Vagina (tissue), 2 donors: Measurements from ENCODE around the gene PPHLN1.

Experiments used
- CTCF ChIP-seq, 3 experiments: fragments of 450-650 bp in 2 of 3; fragments of 200-600 bp in 1 of 3; sonication (generic) in 1 of 3; IDR thresholded peaks; one replicate each; pipeline ENCODE4 v1.5.1; 2017 to 2019; ENCODE audit warnings: antibody characterized with exemption in 3 of 3, mild to moderate bottlenecking in 2 of 3, moderate library complexity in 2 of 3
- POLR2A ChIP-seq, 2 donors: fragments of 450-650 bp; IDR thresholded peaks; one replicate each; pipeline ENCODE4 v1.6.1; 2017; ENCODE audit warnings: antibody characterized with exemption in 2 of 2, mild to moderate bottlenecking in 2 of 2, moderate library complexity in 2 of 2

DNA sequence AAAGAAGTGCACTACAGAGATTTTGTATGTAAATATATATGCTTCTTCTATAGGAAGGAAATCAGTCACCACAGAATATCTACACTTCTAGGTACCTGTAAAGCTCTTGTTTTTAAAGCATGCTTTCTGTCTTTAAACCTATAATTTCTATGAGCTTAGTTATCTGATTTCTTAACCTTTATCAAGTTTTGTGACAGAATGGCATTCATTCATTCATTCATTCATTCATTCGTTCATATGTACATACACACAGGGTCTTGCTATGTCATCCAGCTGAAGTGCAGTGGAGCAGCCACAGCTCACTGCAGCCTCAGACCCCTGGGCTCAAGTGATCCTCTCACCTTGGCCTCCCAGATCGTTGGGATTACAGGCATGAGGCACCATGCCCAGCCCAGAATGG, 16.1 kb downstream of the PPHLN1 start:
- TF ChIP-seq CTCF (IDR thresholded peaks at IDR 0.05), result no peak
- TF ChIP-seq POLR2A (IDR thresholded peaks at IDR 0.05), result no peak
